DOHH2 (cell line): Measurements from ENCODE around the gene DCST2.
A peak's percentile ranks its signal among the peaks of the same experiment; 100 is the strongest.

Experiments
- CTCF ChIP-seq: fragments of 200-600 bp; sonication (generic); IDR thresholded peaks from one replicate; pipeline ENCODE4 v1.5.1; 2014; ENCODE audit warnings: antibody characterized with exemption, mild to moderate bottlenecking, low read depth, low read length; ENCODE audit not compliant: poor library complexity, severe bottlenecking
- EZH2phosphoT487 ChIP-seq: fragments of 200-600 bp; sonication (generic); IDR thresholded peaks from 2 replicates; pipeline ENCODE4 v1.6.1; 2017; ENCODE audit warnings: borderline replicate concordance, mild to moderate bottlenecking, antibody characterized with exemption, low read length, moderate library complexity, mixed read lengths

- TF ChIP-seq CTCF: no peak
- peak; percentile 96 for TF ChIP-seq EZH2phosphoT487
These were observed 48.1 kb upstream of the DCST2 start for GRCh38 chr1:155081472-155082300.
